ENCODE measurements around the gene PTGES3. TPM values are rescaled to one million over a fixed set of nuclear protein-coding genes. Genes with fewer than 3 reads are reported as not detected.
A peak's percentile ranks its signal among the peaks of the same experiment; 100 is the strongest.

The PTGES3 gene
- total and polyA plus RNA-seq, 8 donors: 43.3 to 145 (median 97.2) TPM

DNA sequence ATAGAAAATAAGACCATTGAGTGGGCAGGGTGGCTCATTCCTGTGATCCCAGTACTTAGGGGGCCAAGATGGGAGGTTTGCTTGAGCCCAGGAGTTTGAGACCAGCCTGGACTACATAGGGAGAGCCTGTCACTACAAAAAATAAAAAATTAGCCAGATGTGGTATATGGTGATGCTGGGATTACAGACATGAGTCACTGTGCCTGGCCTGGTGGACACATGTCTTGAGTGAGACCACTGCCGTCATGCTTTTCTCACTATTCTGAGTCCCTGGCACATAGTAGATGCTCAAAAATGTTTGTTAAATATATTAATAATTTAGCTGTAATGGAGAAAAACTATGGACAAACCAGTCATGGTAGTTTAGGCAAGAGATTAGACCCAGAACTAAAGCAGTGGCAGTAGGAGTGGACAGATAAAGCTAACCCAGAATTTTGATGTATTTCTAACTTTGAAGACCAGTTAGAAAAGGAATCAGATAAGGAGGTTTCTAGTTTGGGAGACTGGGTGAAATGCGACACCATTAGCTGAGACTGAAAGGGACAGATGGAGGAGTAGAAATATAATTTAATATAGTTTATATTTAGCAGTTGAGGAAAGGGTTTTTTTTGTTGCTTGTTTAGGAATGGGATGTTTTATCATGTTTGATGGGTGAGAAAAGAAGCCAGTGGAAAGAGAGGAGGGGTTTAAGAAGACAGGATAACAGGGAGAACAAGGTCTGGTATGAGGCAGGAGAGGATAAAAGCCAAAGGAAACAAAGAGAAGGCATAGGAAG is 7.4 kb upstream of the PTGES3 start:
- WGBS, 5 donors: 57 to 68% (median 60%) methylated on average over 2 of the region's 2 CpGs

GRCh38 chr12:56694161-56694560 is 6.1 kb upstream of the PTGES3 start:
- intact Hi-C loops (cut with DNase I; ENCODE audit: low total_unique reads): no loop called here
- Histone ChIP-seq H3K27ac (no peak overlapping the region), H3K27me3 (no peaks in the 10 kb centered on the region), H3K36me3 (no peaks in the 10 kb centered on the region), H3K4me3 (no peak overlapping the region), H3K4me1 (peaks cover 3 to 6% (median 4%) of the 10 kb centered on the region in 4 donors), H3K9me3 (no peaks in the 10 kb centered on the region)
- TF ChIP-seq POLR2A (IDR thresholded peaks at IDR 0.05): no peak
- TF ChIP-seq POLR2AphosphoS5 (IDR thresholded peaks at IDR 0.05): no peak
- TF ChIP-seq, protein P1, sequence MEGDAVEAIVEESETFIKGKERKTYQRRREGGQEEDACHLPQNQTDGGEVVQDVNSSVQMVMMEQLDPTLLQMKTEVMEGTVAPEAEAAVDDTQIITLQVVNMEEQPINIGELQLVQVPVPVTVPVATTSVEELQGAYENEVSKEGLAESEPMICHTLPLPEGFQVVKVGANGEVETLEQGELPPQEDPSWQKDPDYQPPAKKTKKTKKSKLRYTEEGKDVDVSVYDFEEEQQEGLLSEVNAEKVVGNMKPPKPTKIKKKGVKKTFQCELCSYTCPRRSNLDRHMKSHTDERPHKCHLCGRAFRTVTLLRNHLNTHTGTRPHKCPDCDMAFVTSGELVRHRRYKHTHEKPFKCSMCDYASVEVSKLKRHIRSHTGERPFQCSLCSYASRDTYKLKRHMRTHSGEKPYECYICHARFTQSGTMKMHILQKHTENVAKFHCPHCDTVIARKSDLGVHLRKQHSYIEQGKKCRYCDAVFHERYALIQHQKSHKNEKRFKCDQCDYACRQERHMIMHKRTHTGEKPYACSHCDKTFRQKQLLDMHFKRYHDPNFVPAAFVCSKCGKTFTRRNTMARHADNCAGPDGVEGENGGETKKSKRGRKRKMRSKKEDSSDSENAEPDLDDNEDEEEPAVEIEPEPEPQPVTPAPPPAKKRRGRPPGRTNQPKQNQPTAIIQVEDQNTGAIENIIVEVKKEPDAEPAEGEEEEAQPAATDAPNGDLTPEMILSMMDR (IDR thresholded peaks at IDR 0.05): no peak
- 76 to 91% (median 82%) methylated on average over 5 of the region's 5 CpGs for WGBS, 5 donors
- DNase-seq: no peak

More for the DNA sequence above, 7.4 kb upstream of the PTGES3 start:
- DNase-seq: no peak
- Histone ChIP-seq H3K27me3 (no peaks in the 10 kb centered on the region), H3K36me3 (no peaks in the 10 kb centered on the region), H3K4me1 (no peaks in the 10 kb centered on the region), H3K4me3 (no peak overlapping the region), H3K9me3 (no peaks in the 10 kb centered on the region), H3K27ac (no peak overlapping the region)
- intact Hi-C loops (cut with DNase I; ENCODE audit: low total_unique reads): no loop called here
- TF ChIP-seq, protein P1 (IDR thresholded peaks at IDR 0.05): no peak
- TF ChIP-seq POLR2A (IDR thresholded peaks at IDR 0.05) (no peak), POLR2AphosphoS5 (IDR thresholded peaks at IDR 0.05) (no peak), EP300 (IDR thresholded peaks at IDR 0.05) (no peak)

GRCh38 chr12:56688846-56689109 is 694 bp upstream of the PTGES3 start:
- Histone ChIP-seq H3K27me3 (no peaks in the 10 kb centered on the region), H3K4me3 (peak overlapping the region; percentile 94 to 98 (median 96)), H3K9me3 (no peaks in the 10 kb centered on the region), H3K27ac (peak overlapping the region; percentile 95 to 100 (median 100)), H3K36me3 (no peaks in the 10 kb centered on the region), H3K4me1 (peaks cover 18 to 41% (median 38%) of the 10 kb centered on the region in 4 donors)
- 1 to 4% (median 3%) methylated on average over 7 of the region's 7 CpGs for WGBS, 5 donors
- no peak for DNase-seq
- TF ChIP-seq POLR2A (IDR thresholded peaks at IDR 0.05) (no peak), POLR2AphosphoS5 (IDR thresholded peaks at IDR 0.05) (no peak), EP300 (IDR thresholded peaks at IDR 0.05) (no peak)
- TF ChIP-seq, protein P1 (IDR thresholded peaks at IDR 0.05): no peak
- intact Hi-C loops (cut with DNase I; ENCODE audit: low total_unique reads): loop anchor here (10.0 kb wide), 1 partner anchor 54 kb away; the partner anchor contains the start of gene BAZ2A

DNA sequence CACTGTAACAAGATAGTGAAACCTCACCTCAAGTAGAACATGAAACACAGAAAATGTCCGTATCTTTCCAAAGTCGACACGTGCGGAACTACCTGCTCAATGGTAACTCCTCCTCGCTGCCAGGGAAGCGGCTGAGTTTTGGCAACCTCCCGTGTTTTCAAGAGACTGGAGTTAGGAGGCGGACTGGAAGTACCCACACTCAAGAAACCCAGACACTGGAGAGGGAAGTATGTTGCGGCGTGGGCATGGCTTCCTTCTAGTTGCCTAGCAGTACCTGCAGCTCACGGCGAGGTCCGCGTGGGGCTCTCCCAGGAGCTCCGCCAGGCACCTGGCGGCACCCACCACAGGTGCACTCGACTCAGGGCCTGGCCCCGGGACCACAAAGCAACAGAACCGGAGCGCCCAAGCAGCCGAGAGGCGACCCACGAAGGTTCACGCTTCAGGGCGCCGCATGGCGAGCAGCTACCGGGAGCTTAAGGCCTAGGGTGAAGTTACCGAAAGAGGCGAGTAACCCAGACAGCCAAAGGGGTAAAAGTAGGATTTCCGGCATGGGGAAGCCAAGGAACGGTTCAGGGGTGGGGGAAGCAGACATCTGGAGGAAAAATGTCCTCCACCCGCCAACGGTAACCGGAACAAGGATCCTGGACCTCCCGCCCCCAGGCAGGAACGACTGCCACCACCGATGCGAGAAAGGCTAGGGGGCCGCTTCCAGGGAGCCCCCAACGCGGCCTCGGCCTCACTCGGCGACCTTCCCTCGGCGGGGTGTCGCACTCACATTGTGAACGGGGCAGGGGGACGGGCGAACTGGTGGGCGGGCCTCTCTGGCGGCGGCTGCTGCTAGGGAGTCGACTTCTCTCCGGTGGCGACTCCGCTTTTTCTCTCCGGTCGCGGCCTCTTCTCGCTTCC is 608 bp downstream of the PTGES3 start:
- Histone ChIP-seq H3K36me3 (peaks cover 0 to 5% (median 0%) of the 10 kb centered on the region in 4 donors), H3K4me3 (peak overlapping the region; percentile 94 to 98 (median 96)), H3K27ac (peak overlapping the region; percentile 98 to 100 (median 100)), H3K9me3 (no peaks in the 10 kb centered on the region), H3K4me1 (peaks cover 18 to 53% (median 47%) of the 10 kb centered on the region in 4 donors), H3K27me3 (no peaks in the 10 kb centered on the region)
- WGBS, 5 donors: 0 to 1% (median 0%) methylated on average over 44 to 62 of the region's 62 CpGs
- TF ChIP-seq POLR2AphosphoS5 (IDR thresholded peaks at IDR 0.05) (no peak), POLR2A (IDR thresholded peaks at IDR 0.05) (no peak), EP300 (IDR thresholded peaks at IDR 0.05) (no peak)
- TF ChIP-seq, protein P1 (IDR thresholded peaks at IDR 0.05): no peak
- peak; percentile 64 to 80 for DNase-seq
- intact Hi-C loops (cut with DNase I; ENCODE audit: low total_unique reads): loop anchor here (10.0 kb wide), 1 partner anchor 53 kb away; the partner anchor contains the start of gene BAZ2A

Measured in stomach (tissue), 9 donors.